Measurements from ENCODE around the gene FRA10AC1.

Gene FRA10AC1

GRCh38 chr10:93711891-93712290 lies 9.5 kb upstream of the FRA10AC1 start:
- peaks cover 0 to 4% of the 10 kb centered on the region in 2 experiments for H3K27me3 ChIP-seq (ENCODE audit: control insufficient read depth in 1 of 2, insufficient read depth in 1 of 2, low read length in 2 of 2)
- no peak overlapping the region for H3K4me2 ChIP-seq (ENCODE audit: low read length, poor library complexity, severe bottlenecking)
- no peaks in the 10 kb centered on the region for H3K79me1 ChIP-seq (replicated peaks; ENCODE audit: low read length, poor library complexity, severe bottlenecking)
- no peak overlapping the region for H4K91ac ChIP-seq (ENCODE audit: low read length)
- no peak overlapping the region for H3K14ac ChIP-seq (ENCODE audit: low read length in 2 of 2)
- H2AK5ac ChIP-seq (ENCODE audit: low read length, severe bottlenecking) = no peak overlapping the region
- no peak overlapping the region for H3K4ac ChIP-seq (ENCODE audit: low read depth in 1 of 2, low read length in 2 of 2)
- H2BK12ac ChIP-seq (ENCODE audit: low read length in 2 of 2) = no peak overlapping the region
- H3K4me3 ChIP-seq (ENCODE audit: insufficient read depth in 1 of 2, low read depth in 1 of 2, low read length in 2 of 2) = no peak overlapping the region
- no peak overlapping the region for H3K23ac ChIP-seq (ENCODE audit: low read length in 2 of 2)
- H2BK15ac ChIP-seq (ENCODE audit: low read depth, poor library complexity, severe bottlenecking) = no peak overlapping the region
- no peaks in the 10 kb centered on the region for H3K9me3 ChIP-seq (ENCODE audit: control insufficient read depth, low read length)
- H2AFZ ChIP-seq (ENCODE audit: low read depth, low read length) = no peak overlapping the region
- H3K4me1 ChIP-seq (ENCODE audit: control insufficient read depth, insufficient read depth, low read depth, low read length) = peaks cover 2% of the 10 kb centered on the region
- H2BK120ac ChIP-seq (ENCODE audit: low read depth, low read length) = no peak overlapping the region
- WGBS = 67% methylated on average over 3 of the region's 3 CpGs
- H2BK5ac ChIP-seq (ENCODE audit: low read depth, low read length, poor library complexity, severe bottlenecking) = no peak overlapping the region
- H3K18ac ChIP-seq (ENCODE audit: low read depth in 1 of 2, low read length in 2 of 2) = no peak overlapping the region
- H3K36me3 ChIP-seq (ENCODE audit: control insufficient read depth in 1 of 2, insufficient read depth in 2 of 2, low read depth in 1 of 2, low read length in 2 of 2) = no peaks in the 10 kb centered on the region
- peak; percentile 4 for DNase-seq
- no peak overlapping the region for H3K9ac ChIP-seq (ENCODE audit: low read length)
- H3K27ac ChIP-seq (ENCODE audit: low read length, poor library complexity, severe bottlenecking) = no peak overlapping the region
- H4K8ac ChIP-seq (ENCODE audit: low read length) = no peak overlapping the region

- Histone ChIP-seq H3K4me1 (ENCODE audit: control insufficient read depth, insufficient read depth, low read depth, low read length) (peaks cover 2% of the 10 kb centered on the region), H3K4me3 (ENCODE audit: insufficient read depth in 1 of 2, low read depth in 1 of 2, low read length in 2 of 2) (no peak overlapping the region), H3K9ac (ENCODE audit: low read length) (no peak overlapping the region), H2AFZ (ENCODE audit: low read depth, low read length) (no peak overlapping the region), H3K23ac (ENCODE audit: low read length in 2 of 2) (peak overlapping the region in 1 of 2 experiments; percentile 9), H2AK5ac (ENCODE audit: low read length, severe bottlenecking) (no peak overlapping the region), H2BK120ac (ENCODE audit: low read depth, low read length) (no peak overlapping the region), H4K91ac (ENCODE audit: low read length) (no peak overlapping the region), H3K4me2 (ENCODE audit: low read length, poor library complexity, severe bottlenecking) (no peak overlapping the region), H2BK15ac (ENCODE audit: low read depth, poor library complexity, severe bottlenecking) (no peak overlapping the region), H3K36me3 (ENCODE audit: control insufficient read depth in 1 of 2, insufficient read depth in 2 of 2, low read depth in 1 of 2, low read length in 2 of 2) (no peaks in the 10 kb centered on the region), H4K8ac (ENCODE audit: low read length) (no peak overlapping the region), H2BK5ac (ENCODE audit: low read depth, low read length, poor library complexity, severe bottlenecking) (no peak overlapping the region), H3K79me1 (replicated peaks; ENCODE audit: low read length, poor library complexity, severe bottlenecking) (no peaks in the 10 kb centered on the region), H3K4ac (ENCODE audit: low read depth in 1 of 2, low read length in 2 of 2) (no peak overlapping the region), H3K14ac (ENCODE audit: low read length in 2 of 2) (no peak overlapping the region), H3K9me3 (ENCODE audit: control insufficient read depth, low read length) (no peaks in the 10 kb centered on the region), H3K27me3 (ENCODE audit: control insufficient read depth in 1 of 2, insufficient read depth in 1 of 2, low read length in 2 of 2) (peaks cover 0 to 4% of the 10 kb centered on the region in 2 experiments), H3K27ac (ENCODE audit: low read length, poor library complexity, severe bottlenecking) (no peak overlapping the region), H2BK12ac (ENCODE audit: low read length in 2 of 2) (no peak overlapping the region), H3K18ac (ENCODE audit: low read depth in 1 of 2, low read length in 2 of 2) (no peak overlapping the region)
- DNase-seq = no peak
- WGBS = 46% methylated on average over 5 of the region's 5 CpGs
These were observed 8.0 kb upstream of the FRA10AC1 start for GRCh38 chr10:93710333-93710909.

GRCh38 chr10:93707623-93708022 lies 5.2 kb upstream of the FRA10AC1 start:
- Histone ChIP-seq H4K91ac (ENCODE audit: low read length) (no peak overlapping the region), H3K9ac (ENCODE audit: low read length) (no peak overlapping the region), H4K8ac (ENCODE audit: low read length) (no peak overlapping the region), H2AK5ac (ENCODE audit: low read length, severe bottlenecking) (no peak overlapping the region), H3K18ac (ENCODE audit: low read depth in 1 of 2, low read length in 2 of 2) (no peak overlapping the region), H3K4me3 (ENCODE audit: insufficient read depth in 1 of 2, low read depth in 1 of 2, low read length in 2 of 2) (no peak overlapping the region), H2AFZ (ENCODE audit: low read depth, low read length) (no peak overlapping the region), H3K4ac (ENCODE audit: low read depth in 1 of 2, low read length in 2 of 2) (no peak overlapping the region), H3K23ac (ENCODE audit: low read length in 2 of 2) (no peak overlapping the region), H2BK12ac (ENCODE audit: low read length in 2 of 2) (no peak overlapping the region), H3K36me3 (ENCODE audit: control insufficient read depth in 1 of 2, insufficient read depth in 2 of 2, low read depth in 1 of 2, low read length in 2 of 2) (no peaks in the 10 kb centered on the region), H3K79me1 (replicated peaks; ENCODE audit: low read length, poor library complexity, severe bottlenecking) (no peaks in the 10 kb centered on the region), H3K4me2 (ENCODE audit: low read length, poor library complexity, severe bottlenecking) (no peak overlapping the region), H2BK5ac (ENCODE audit: low read depth, low read length, poor library complexity, severe bottlenecking) (no peak overlapping the region), H3K14ac (ENCODE audit: low read length in 2 of 2) (no peak overlapping the region), H2BK120ac (ENCODE audit: low read depth, low read length) (no peak overlapping the region), H2BK15ac (ENCODE audit: low read depth, poor library complexity, severe bottlenecking) (no peak overlapping the region), H3K4me1 (ENCODE audit: control insufficient read depth, insufficient read depth, low read depth, low read length) (peaks cover 2% of the 10 kb centered on the region), H3K9me3 (ENCODE audit: control insufficient read depth, low read length) (no peaks in the 10 kb centered on the region), H3K27me3 (ENCODE audit: control insufficient read depth in 1 of 2, insufficient read depth in 1 of 2, low read length in 2 of 2) (no peaks in the 10 kb centered on the region), H3K27ac (ENCODE audit: low read length, poor library complexity, severe bottlenecking) (no peak overlapping the region)
- no peak for DNase-seq

- Histone ChIP-seq H3K4me1 (ENCODE audit: control insufficient read depth, insufficient read depth, low read depth, low read length) (peaks cover 2% of the 10 kb centered on the region), H2AFZ (ENCODE audit: low read depth, low read length) (no peak overlapping the region), H3K4me2 (ENCODE audit: low read length, poor library complexity, severe bottlenecking) (no peak overlapping the region), H4K91ac (ENCODE audit: low read length) (no peak overlapping the region), H3K4me3 (ENCODE audit: insufficient read depth in 1 of 2, low read depth in 1 of 2, low read length in 2 of 2) (no peak overlapping the region), H2AK5ac (ENCODE audit: low read length, severe bottlenecking) (no peak overlapping the region), H3K18ac (ENCODE audit: low read depth in 1 of 2, low read length in 2 of 2) (no peak overlapping the region), H2BK15ac (ENCODE audit: low read depth, poor library complexity, severe bottlenecking) (no peak overlapping the region), H2BK5ac (ENCODE audit: low read depth, low read length, poor library complexity, severe bottlenecking) (no peak overlapping the region), H2BK12ac (ENCODE audit: low read length in 2 of 2) (no peak overlapping the region), H3K14ac (ENCODE audit: low read length in 2 of 2) (no peak overlapping the region), H3K9me3 (ENCODE audit: control insufficient read depth, low read length) (no peaks in the 10 kb centered on the region), H3K79me1 (replicated peaks; ENCODE audit: low read length, poor library complexity, severe bottlenecking) (peaks cover 3% of the 10 kb centered on the region), H3K36me3 (ENCODE audit: control insufficient read depth in 1 of 2, insufficient read depth in 2 of 2, low read depth in 1 of 2, low read length in 2 of 2) (peaks cover 0 to 6% of the 10 kb centered on the region in 2 experiments), H2BK120ac (ENCODE audit: low read depth, low read length) (no peak overlapping the region), H3K27me3 (ENCODE audit: control insufficient read depth in 1 of 2, insufficient read depth in 1 of 2, low read length in 2 of 2) (no peaks in the 10 kb centered on the region), H3K27ac (ENCODE audit: low read length, poor library complexity, severe bottlenecking) (no peak overlapping the region), H3K23ac (ENCODE audit: low read length in 2 of 2) (no peak overlapping the region), H3K9ac (ENCODE audit: low read length) (no peak overlapping the region), H3K4ac (ENCODE audit: low read depth in 1 of 2, low read length in 2 of 2) (no peak overlapping the region), H4K8ac (ENCODE audit: low read length) (no peak overlapping the region)
- WGBS = 97% methylated on average over 5 of the region's 5 CpGs
- no peak for DNase-seq
These were observed 2.1 kb upstream of the FRA10AC1 start for GRCh38 chr10:93704451-93704850.
